ENCODE data around the gene REV3L. TPM values are rescaled to one million over a fixed set of nuclear protein-coding genes. Genes with fewer than 3 reads are reported as not detected.

Gene REV3L
- total and polyA plus RNA-seq, 9 of the 15 experiments (the other 6 are each of a cell fraction or from before 2014, with no cell fraction given) = 5.5 to 24.4 (median 14.4) TPM

- no peak for TF ChIP-seq RAD51 (IDR thresholded peaks at IDR 0.05; ENCODE audit: borderline replicate concordance, low read depth)
- no peak for TF ChIP-seq PYGO2 (tag; IDR thresholded peaks at IDR 0.05)
- TF ChIP-seq ZNF384 (IDR thresholded peaks at IDR 0.05; ENCODE audit: low read depth, low read length) = no peak
- TF ChIP-seq SLC30A9 (CRISPR knock-in tag; IDR thresholded peaks at IDR 0.05) = no peak
- no peak for TF ChIP-seq GATA2 (CRISPR knock-in tag; IDR thresholded peaks at IDR 0.05)
- TF ChIP-seq ZNF239 (CRISPR knock-in tag; IDR thresholded peaks at IDR 0.05) = no peak
- TF ChIP-seq, protein P1, sequence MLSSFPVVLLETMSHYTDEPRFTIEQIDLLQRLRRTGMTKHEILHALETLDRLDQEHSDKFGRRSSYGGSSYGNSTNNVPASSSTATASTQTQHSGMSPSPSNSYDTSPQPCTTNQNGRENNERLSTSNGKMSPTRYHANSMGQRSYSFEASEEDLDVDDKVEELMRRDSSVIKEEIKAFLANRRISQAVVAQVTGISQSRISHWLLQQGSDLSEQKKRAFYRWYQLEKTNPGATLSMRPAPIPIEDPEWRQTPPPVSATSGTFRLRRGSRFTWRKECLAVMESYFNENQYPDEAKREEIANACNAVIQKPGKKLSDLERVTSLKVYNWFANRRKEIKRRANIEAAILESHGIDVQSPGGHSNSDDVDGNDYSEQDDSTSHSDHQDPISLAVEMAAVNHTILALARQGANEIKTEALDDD (IDR thresholded peaks at IDR 0.05) = no peak
- TF ChIP-seq NUFIP1 (IDR thresholded peaks at IDR 0.05; ENCODE audit: partially characterized antibody) = no peak
- TF ChIP-seq ZFP1 (CRISPR knock-in tag; IDR thresholded peaks at IDR 0.05) = no peak
- TF ChIP-seq FOXK2 (conservative IDR thresholded peaks at IDR 0.05 in 1 of 2, IDR thresholded peaks at IDR 0.05 in 1 of 2; ENCODE audit: low read depth in 2 of 2) = no peak
- TF ChIP-seq, protein P2, sequence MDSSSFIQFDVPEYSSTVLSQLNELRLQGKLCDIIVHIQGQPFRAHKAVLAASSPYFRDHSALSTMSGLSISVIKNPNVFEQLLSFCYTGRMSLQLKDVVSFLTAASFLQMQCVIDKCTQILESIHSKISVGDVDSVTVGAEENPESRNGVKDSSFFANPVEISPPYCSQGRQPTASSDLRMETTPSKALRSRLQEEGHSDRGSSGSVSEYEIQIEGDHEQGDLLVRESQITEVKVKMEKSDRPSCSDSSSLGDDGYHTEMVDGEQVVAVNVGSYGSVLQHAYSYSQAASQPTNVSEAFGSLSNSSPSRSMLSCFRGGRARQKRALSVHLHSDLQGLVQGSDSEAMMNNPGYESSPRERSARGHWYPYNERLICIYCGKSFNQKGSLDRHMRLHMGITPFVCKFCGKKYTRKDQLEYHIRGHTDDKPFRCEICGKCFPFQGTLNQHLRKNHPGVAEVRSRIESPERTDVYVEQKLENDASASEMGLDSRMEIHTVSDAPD (CRISPR knock-in tag; IDR thresholded peaks at IDR 0.05) = no peak
- no peak for TF ChIP-seq HDGF (IDR thresholded peaks at IDR 0.05)
- TF ChIP-seq, protein P3, sequence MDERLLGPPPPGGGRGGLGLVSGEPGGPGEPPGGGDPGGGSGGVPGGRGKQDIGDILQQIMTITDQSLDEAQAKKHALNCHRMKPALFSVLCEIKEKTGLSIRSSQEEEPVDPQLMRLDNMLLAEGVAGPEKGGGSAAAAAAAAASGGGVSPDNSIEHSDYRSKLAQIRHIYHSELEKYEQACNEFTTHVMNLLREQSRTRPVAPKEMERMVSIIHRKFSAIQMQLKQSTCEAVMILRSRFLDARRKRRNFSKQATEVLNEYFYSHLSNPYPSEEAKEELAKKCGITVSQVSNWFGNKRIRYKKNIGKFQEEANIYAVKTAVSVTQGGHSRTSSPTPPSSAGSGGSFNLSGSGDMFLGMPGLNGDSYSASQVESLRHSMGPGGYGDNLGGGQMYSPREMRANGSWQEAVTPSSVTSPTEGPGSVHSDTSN (CRISPR knock-in tag; IDR thresholded peaks at IDR 0.05; ENCODE audit: low read depth) = no peak
- TF ChIP-seq, protein P3 (tag; conservative IDR thresholded peaks at IDR 0.05; ENCODE audit: low read depth) = peak; percentile 71
- TF ChIP-seq MEIS2 (IDR thresholded peaks at IDR 0.05; ENCODE audit: partially characterized antibody) = peak; percentile 50
- no peak for TF ChIP-seq NCOR1 (IDR thresholded peaks at IDR 0.05)
- TF ChIP-seq MAZ (CRISPR knock-in tag; conservative IDR thresholded peaks at IDR 0.05 in 1 of 2, IDR thresholded peaks at IDR 0.05 in 1 of 2) = 0 out of 4 replicates have a peak, but pooled peaks of 1 of the 2 experiments have one; percentile 16
- TF ChIP-seq RFX7 (CRISPR knock-in tag; IDR thresholded peaks at IDR 0.05) = no peak
- peak; percentile 98 for TF ChIP-seq C11orf30 (IDR thresholded peaks at IDR 0.05; ENCODE audit: low read depth)
- no peak for TF ChIP-seq GTF2E2 (tag; IDR thresholded peaks at IDR 0.05)
- TF ChIP-seq, protein P4, sequence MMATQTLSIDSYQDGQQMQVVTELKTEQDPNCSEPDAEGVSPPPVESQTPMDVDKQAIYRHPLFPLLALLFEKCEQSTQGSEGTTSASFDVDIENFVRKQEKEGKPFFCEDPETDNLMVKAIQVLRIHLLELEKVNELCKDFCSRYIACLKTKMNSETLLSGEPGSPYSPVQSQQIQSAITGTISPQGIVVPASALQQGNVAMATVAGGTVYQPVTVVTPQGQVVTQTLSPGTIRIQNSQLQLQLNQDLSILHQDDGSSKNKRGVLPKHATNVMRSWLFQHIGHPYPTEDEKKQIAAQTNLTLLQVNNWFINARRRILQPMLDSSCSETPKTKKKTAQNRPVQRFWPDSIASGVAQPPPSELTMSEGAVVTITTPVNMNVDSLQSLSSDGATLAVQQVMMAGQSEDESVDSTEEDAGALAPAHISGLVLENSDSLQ (IDR thresholded peaks at IDR 0.05) = peak; percentile 60; the same call in 1 of the 2 replicates
- TF ChIP-seq XRCC4 (IDR thresholded peaks at IDR 0.05; ENCODE audit: extremely low read depth, insufficient read depth, insufficient read length) = no peak
These were observed 58.8 kb downstream of the REV3L start (continued) for GRCh38 chr6:111423960-111424846.
